IPS-18c (cell line): ENCODE data around the gene ZNF607.

Experiments used
- H3K4me3 ChIP-seq: 2 replicates; pipeline ENCODE4 v1.7.0; 2013; ENCODE audit warnings: low read depth, mild to moderate bottlenecking, low read length, moderate library complexity; ENCODE audit not compliant: insufficient read depth
- H3K9me3 ChIP-seq: one replicate; pipeline ENCODE4 v1.6.1; 2013; ENCODE audit warnings: mild to moderate bottlenecking, low read length, moderate library complexity; ENCODE audit not compliant: control insufficient read depth, insufficient read depth

The ZNF607 gene

DNA sequence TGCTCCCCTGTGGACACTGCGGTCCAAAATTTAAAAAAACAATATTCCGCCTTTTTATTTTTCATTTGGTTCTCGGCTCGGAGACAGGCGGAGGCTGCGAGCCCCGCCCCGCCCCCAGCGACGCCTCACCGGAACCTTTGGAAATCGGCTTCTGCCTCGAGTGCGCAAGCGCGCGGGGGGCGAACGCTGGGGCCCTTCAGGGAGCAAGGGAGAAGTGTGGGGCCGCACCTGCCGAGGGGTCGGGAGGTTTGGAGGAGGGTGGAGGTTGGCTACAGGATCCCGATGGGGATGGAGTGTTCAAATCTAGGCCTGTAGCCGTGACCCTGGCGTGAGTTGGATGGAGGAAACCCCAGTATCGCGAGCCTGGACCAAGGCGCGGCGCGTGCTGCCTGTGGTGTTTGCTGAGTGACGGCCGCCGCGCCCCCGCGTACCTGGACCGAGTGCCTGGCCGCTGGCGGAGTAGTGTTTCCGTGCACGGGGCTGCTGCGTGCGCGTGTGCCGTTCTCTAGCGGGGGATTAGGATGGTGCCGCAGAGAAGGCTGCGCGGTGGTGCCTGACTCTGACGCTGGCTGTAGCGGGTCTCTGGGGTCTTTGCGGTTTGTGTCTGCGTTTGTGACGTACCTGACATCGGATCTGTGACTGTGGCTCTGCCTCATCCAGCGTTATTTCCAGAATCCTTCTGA lies 63.7 kb downstream of the ZNF607 start:
- no peaks in the 10 kb centered on the region for H3K9me3 ChIP-seq

GRCh38 chr19:37655301-37655688 lies 64.3 kb downstream of the ZNF607 start, which contains the start of gene ZFP30:
Gene ZFP30 (minus strand): TSS chr19:37655465. CDS start chr19:37647822, 7,643 bp downstream.
- H3K9me3 ChIP-seq, result no peaks in the 10 kb centered on the region
- H3K4me3 ChIP-seq, result peak within 1 kb of the TSS; percentile 89

More for the DNA sequence above, 63.7 kb downstream of the ZNF607 start:
- H3K4me3 ChIP-seq, result peak overlapping the region; percentile 89

DNA sequence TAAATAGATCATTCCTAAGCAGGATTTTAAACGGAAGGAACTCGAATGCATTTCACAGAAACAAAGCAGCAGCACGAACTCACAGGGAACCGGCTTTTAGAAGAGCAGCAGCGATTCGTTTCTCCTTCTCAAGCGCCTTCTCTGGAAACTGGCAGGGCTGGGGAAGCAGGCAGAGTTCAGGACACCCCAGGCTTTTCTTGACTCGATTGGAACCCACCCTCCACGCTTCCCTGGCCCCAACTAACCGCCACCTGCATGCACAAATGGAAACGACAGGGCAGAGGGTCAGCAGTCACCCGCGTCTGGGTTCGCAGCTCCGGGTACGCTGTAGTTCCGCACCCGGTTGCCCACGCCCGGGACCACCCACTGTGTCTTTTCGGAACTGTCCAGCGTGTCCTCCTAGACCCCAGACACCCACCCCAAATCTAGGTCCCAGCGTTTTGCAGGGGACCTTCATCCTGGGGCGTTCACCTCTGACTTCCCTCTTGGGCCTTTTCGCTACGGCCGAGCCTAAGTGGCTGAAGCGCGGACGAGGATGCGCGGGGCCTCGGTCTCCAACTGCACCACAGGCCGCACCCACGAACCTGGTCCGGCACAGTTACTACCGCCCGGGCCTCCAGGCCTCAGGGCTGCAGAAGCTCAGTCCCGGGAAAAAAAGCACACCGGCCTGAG lies 64.8 kb downstream of the ZNF607 start:
- Histone ChIP-seq H3K4me3 (peak overlapping the region; percentile 89), H3K9me3 (no peaks in the 10 kb centered on the region)

DNA sequence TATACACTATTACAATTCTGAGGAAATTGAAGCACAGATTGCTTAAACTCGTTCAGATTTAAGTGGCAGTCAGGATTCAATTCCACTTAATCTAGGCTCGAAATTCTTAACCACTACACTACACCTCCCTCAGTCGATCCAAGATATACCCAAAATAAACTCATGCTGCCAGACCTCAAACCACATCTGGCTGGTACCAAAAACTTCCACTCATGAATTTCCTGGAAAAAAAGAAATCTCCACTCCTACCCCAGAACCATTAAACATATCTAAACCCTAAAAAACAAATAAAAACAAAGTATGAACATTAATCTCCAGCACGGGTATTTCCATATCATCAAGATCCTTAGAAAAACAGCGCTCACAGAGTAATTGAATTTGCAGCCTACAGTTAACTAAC lies 65.4 kb downstream of the ZNF607 start:
- Histone ChIP-seq H3K4me3 (peak overlapping the region; percentile 89), H3K9me3 (no peaks in the 10 kb centered on the region)
